Common myeloid progenitor, CD34-positive (primary cell): Measurements from ENCODE around the gene KRT28.

ENCODE experiments used
- CTCF ChIA-PET: fragments of 350-600 bp; sonication (Branson Sonifier 250); formaldehyde crosslinking; loops from one replicate; lab custom pipeline; 2021; ENCODE audit warnings: antibody characterized with exemption; lab: Charles Lee
- POLR2A ChIA-PET: fragments of 350-600 bp; sonication (Branson Sonifier 250); formaldehyde crosslinking; loops from one replicate; lab custom pipeline; 2021; ENCODE audit warnings: antibody characterized with exemption; lab: Charles Lee
- DNase-seq, 3 donors: peaks; one replicate each; pipeline versions ENCODE4 v3.0.0 to v3.0.0-alpha.2; 2013
- H3K27ac ChIP-seq, 2 experiments: 1 replicate in 1 of 2; 2 replicates in 1 of 2; pipeline ENCODE4 v1.7.0; 2013; ENCODE audit warnings: inconsistent platforms in 2 of 2, low read length in 2 of 2, mild to moderate bottlenecking in 2 of 2, low read depth in 1 of 2, moderate library complexity in 1 of 2; ENCODE audit not compliant: severe bottlenecking in 2 of 2, insufficient read depth in 1 of 2, poor library complexity in 1 of 2
- H3K27me3 ChIP-seq, 5 experiments: replicated peaks in 2 of 5; 1 replicate in 3 of 5; 2 replicates in 2 of 5; pipeline versions ENCODE4 v1.6.1 to v1.7.0; 2013; ENCODE audit warnings: low read length in 4 of 5, mild to moderate bottlenecking in 2 of 5, moderate library complexity in 2 of 5, inconsistent platforms in 1 of 5; ENCODE audit not compliant: insufficient read depth in 5 of 5, control insufficient read depth in 4 of 5
- H3K36me3 ChIP-seq, 4 experiments: 1 replicate in 2 of 4; 2 replicates in 2 of 4; pipeline versions ENCODE4 v1.6.1 to v1.7.0; 2013; ENCODE audit warnings: low read length in 3 of 4, control low read depth in 1 of 4, mild to moderate bottlenecking in 1 of 4; ENCODE audit not compliant: control insufficient read depth in 4 of 4, insufficient read depth in 4 of 4
- H3K4me1 ChIP-seq, 4 experiments: 1 replicate in 3 of 4; 2 replicates in 1 of 4; pipeline versions ENCODE4 v1.6.1 to v1.7.1; 2013; ENCODE audit warnings: low read length in 3 of 4, mild to moderate bottlenecking in 3 of 4, control low read depth in 1 of 4, inconsistent platforms in 1 of 4, moderate library complexity in 1 of 4; ENCODE audit not compliant: control insufficient read depth in 4 of 4, insufficient read depth in 4 of 4; ENCODE audit errors: control extremely low read depth in 1 of 4
- H3K4me3 ChIP-seq, 7 experiments: 1 replicate in 4 of 7; 2 replicates in 3 of 7; pipeline versions ENCODE4 v1.5.1 to v1.7.0; 2013; ENCODE audit warnings: mild to moderate bottlenecking in 7 of 7, low read length in 6 of 7, moderate library complexity in 6 of 7, inconsistent platforms in 2 of 7, low read depth in 2 of 7, control low read depth in 1 of 7; ENCODE audit not compliant: insufficient read depth in 4 of 7, control insufficient read depth in 1 of 7; ENCODE audit errors: extremely low read depth in 1 of 7
- H3K9me3 ChIP-seq, 5 experiments: 1 replicate in 4 of 5; 2 replicates in 1 of 5; pipeline versions ENCODE4 v1.6.1 to v1.7.1; 2013; ENCODE audit warnings: low read length in 4 of 5, mild to moderate bottlenecking in 2 of 5, inconsistent platforms in 1 of 5, low read depth in 1 of 5, moderate library complexity in 1 of 5; ENCODE audit not compliant: control insufficient read depth in 4 of 5, insufficient read depth in 2 of 5; ENCODE audit errors: control extremely low read depth in 1 of 5
- WGBS: methylation state at CpG from one replicate; pipeline ENCODE4 v1.1.5; 2013; ENCODE audit not compliant: insufficient coverage; 5-methylcytosine and 5-hydroxymethylcytosine counted together

Gene KRT28

GRCh38 chr17:40825599-40825998 is 25.8 kb upstream of the KRT28 start:
- Histone ChIP-seq H3K4me3 (no peak overlapping the region), H3K4me1 (no peaks in the 10 kb centered on the region), H3K9me3 (no peaks in the 10 kb centered on the region), H3K27me3 (peaks cover 0 to 12% (median 0%) of the 10 kb centered on the region in 5 experiments), H3K36me3 (peaks cover 0 to 3% (median 0%) of the 10 kb centered on the region in 4 experiments), H3K27ac (no peak overlapping the region)
- DNase-seq: no peak
- CTCF ChIA-PET: interaction anchor here (2.0 kb wide), 1 partner anchor 31 kb away, joined by 6 read pairs; no protein-coding TSS in a partner anchor
- POLR2A ChIA-PET: no interaction called here
- 100% methylated on average over 1 of the region's 2 CpGs for WGBS

DNA sequence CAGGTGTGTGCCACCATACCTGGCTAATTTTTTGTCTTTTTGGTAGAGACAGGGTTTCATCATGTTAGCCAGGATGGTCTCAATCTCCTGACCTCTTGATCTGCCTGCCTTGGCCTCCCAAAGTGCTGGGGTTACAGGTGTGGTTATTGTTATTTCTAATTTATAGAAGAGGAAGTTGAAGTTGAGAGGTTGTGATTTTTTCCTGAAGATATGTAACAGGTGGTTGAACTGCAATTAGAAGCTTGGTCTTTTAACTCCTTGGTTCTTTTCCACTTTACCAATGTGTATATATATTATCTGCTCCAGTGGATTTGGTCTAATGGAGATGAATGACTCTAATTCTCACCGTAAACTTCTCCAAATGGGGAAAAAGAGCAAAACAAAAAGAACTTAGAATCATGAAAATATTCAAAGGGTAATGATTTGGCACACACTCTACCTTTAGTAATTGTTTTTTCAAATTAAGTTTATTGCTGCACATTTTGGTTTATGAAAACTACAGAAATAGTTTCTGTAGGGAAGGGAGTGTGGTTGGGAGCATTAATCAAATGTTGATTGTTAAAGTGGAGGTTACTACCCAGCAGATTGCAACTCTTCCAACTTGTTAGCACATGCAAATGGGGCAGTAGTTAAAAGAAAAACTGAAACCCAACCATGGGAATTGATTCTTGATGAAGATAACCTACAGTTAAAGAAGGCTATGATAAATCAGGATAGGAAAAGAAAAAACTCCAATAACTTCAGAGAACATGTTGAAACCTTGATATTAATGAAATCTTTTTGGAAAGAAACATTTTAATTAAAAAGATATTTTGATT is 24.5 kb upstream of the KRT28 start:
- Histone ChIP-seq H3K36me3 (peaks cover 0 to 3% (median 0%) of the 10 kb centered on the region in 4 experiments), H3K4me1 (peaks cover 0 to 4% (median 2%) of the 10 kb centered on the region in 4 experiments), H3K27ac (no peak overlapping the region), H3K4me3 (no peak overlapping the region), H3K9me3 (peaks cover 0 to 3% (median 0%) of the 10 kb centered on the region in 5 experiments), H3K27me3 (peaks cover 0 to 16% (median 0%) of the 10 kb centered on the region in 5 experiments)
- CTCF ChIA-PET: interaction anchor here (2.0 kb wide), 1 partner anchor 33 kb away, joined by 6 read pairs; no protein-coding TSS in a partner anchor
- DNase-seq: no peak
- WGBS: no CpG with 5 or more reads among the region's 1 CpG
- POLR2A ChIA-PET: no interaction called here

- CTCF ChIA-PET: interaction anchor here (1.1 kb wide), 1 partner anchor 34 kb away, joined by 3 read pairs; no protein-coding TSS in a partner anchor
Observed at GRCh38 chr17:40822132-40822812, 22.5 kb upstream of the KRT28 start, which contains the start of gene KRT10. Gene KRT10 (minus strand): TSS chr17:40822614. CDS start chr17:40822585, 29 bp downstream.

DNA sequence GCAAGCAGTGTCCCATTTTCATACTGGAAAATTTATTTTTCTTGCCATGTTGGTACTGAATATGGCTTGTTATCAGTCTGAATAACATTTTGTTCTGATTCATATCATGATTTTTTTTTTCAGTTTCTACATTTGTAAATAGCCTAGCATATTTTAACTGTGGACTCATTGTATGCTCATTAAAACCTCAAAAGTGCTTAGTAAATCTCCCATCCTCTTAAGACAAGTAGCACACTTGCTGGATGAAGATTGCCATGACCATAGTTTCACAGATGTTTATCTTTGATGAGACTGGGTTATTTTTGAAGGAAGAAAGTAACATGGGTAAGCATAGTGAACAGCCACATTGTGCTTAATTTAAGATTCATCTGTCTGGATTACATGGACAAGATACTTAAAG is 21.8 kb upstream of the KRT28 start:
- ChIA-PET CTCF (no interaction called here), POLR2A (no interaction called here)

More at GRCh38 chr17:40822132-40822812, 22.5 kb upstream of the KRT28 start, which contains the start of gene KRT10:
- Histone ChIP-seq H3K27ac (no peak within 1 kb of the TSS), H3K36me3 (peaks cover 0 to 8% (median 1%) of the 10 kb centered on the region in 4 experiments), H3K27me3 (peaks cover 0 to 16% (median 0%) of the 10 kb centered on the region in 5 experiments), H3K9me3 (peaks cover 0 to 4% (median 2%) of the 10 kb centered on the region in 5 experiments), H3K4me3 (no peak within 1 kb of the TSS), H3K4me1 (peaks cover 0 to 11% (median 3%) of the 10 kb centered on the region in 4 experiments)
- DNase-seq: no peak
- WGBS: 95% methylated on average over 4 of the region's 7 CpGs
- POLR2A ChIA-PET: no interaction called here

DNA sequence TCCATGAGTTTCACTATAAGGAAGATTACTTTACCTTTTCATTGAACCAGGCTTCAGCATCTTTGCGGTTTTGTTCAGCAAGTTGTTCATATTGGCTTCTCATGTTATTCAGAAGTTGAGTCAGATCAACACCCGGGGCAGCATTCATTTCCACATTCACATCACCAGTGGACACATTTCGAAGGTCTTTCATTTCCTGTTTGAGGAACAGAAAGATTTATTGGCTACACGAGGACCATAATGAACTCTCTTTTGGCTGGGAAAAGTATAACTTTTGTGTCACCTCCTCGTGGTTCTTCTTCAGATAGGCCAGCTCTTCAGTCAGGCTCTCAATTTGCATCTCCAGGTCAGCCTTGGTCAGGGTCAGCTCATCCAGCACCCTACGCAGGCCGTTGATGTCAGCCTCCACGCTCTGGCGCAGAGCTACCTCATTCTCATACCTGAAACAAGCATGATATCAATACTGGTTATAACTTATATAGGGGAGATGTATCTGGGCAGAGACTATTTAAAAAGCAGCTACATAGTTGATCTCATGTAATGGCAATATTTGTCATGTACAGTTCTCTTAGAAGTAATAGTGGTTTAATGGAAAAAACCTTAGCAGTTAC is 20.6 kb upstream of the KRT28 start:
- H3K27me3 ChIP-seq: peaks cover 0 to 11% (median 0%) of the 10 kb centered on the region in 5 experiments
- no peak overlapping the region for H3K27ac ChIP-seq
- H3K4me3 ChIP-seq: peak overlapping the region in 1 of 7 experiments; percentile 82
- H3K9me3 ChIP-seq: peaks cover 0 to 5% (median 2%) of the 10 kb centered on the region in 5 experiments
- H3K4me1 ChIP-seq: peaks cover 0 to 11% (median 3%) of the 10 kb centered on the region in 4 experiments
- WGBS: 83% methylated on average over 3 of the region's 9 CpGs
- POLR2A ChIA-PET: no interaction called here
- H3K36me3 ChIP-seq: peaks cover 0 to 13% (median 3%) of the 10 kb centered on the region in 4 experiments
- no peak for DNase-seq
- CTCF ChIA-PET: no interaction called here

More for the DNA sequence above, 21.8 kb upstream of the KRT28 start:
- peaks cover 0 to 13% (median 3%) of the 10 kb centered on the region in 4 experiments for H3K36me3 ChIP-seq
- peaks cover 0 to 11% (median 3%) of the 10 kb centered on the region in 4 experiments for H3K4me1 ChIP-seq
- peaks cover 0 to 16% (median 0%) of the 10 kb centered on the region in 5 experiments for H3K27me3 ChIP-seq
- DNase-seq: no peak
- H3K4me3 ChIP-seq: no peak overlapping the region
- no peak overlapping the region for H3K27ac ChIP-seq
- peaks cover 0 to 5% (median 2%) of the 10 kb centered on the region in 5 experiments for H3K9me3 ChIP-seq

- peak overlapping the region in 1 of 2 experiments; percentile 81 for H3K27ac ChIP-seq
- peaks cover 0 to 14% (median 0%) of the 10 kb centered on the region in 5 experiments for H3K27me3 ChIP-seq
- WGBS: 63% methylated on average over 7 of the region's 9 CpGs
- DNase-seq: peak in 1 of 3 donors; percentile 19
- peak overlapping the region in 6 of 7 experiments; percentile 58 to 89 (median 78) for H3K4me3 ChIP-seq
- H3K36me3 ChIP-seq: peaks cover 0 to 13% (median 3%) of the 10 kb centered on the region in 4 experiments
- peaks cover 0 to 11% (median 3%) of the 10 kb centered on the region in 4 experiments for H3K4me1 ChIP-seq
- ChIA-PET POLR2A (no interaction called here), CTCF (no interaction called here)
- peaks cover 0 to 5% (median 2%) of the 10 kb centered on the region in 5 experiments for H3K9me3 ChIP-seq
Observed at GRCh38 chr17:40819528-40820125, 19.9 kb upstream of the KRT28 start.
